T-cell (primary cell): ENCODE data around the gene CELF5. TPM values are rescaled to one million over a fixed set of nuclear protein-coding genes. Genes with fewer than 3 reads are reported as not detected.
"Not testable (repeated sequence)": the region's sequence is repeated elsewhere in the genome, so short reads cannot be mapped to it uniquely, and the experiment has no call there.

Experiments used
- ATAC-seq, 4 experiments: fragments of 200-7000 bp in 3 of 4; fragments of 150-1000 bp in 1 of 4; cut with Tn5 transposase; replicated peaks in 1 of 4; 1 replicate in 3 of 4; 2 replicates in 1 of 4; pipeline ENCODE4 v1.10.0; 2021; ENCODE audit warnings: moderate library complexity in 3 of 4, mild to moderate bottlenecking in 2 of 4, moderate number of reproducible peaks in 1 of 4
- CTCF ChIA-PET, 2 donors: fragments of 300-600 bp; sonication (Branson Sonifier 250); formaldehyde crosslinking; loops; one replicate each; lab custom pipeline; 2022; ENCODE audit warnings: antibody characterized with exemption in 2 of 2; lab: Charles Lee
- POLR2A ChIA-PET, 2 donors: fragments of 300-600 bp; sonication (Branson Sonifier 250); formaldehyde crosslinking; loops; one replicate each; lab custom pipeline; 2022; ENCODE audit warnings: antibody characterized with exemption in 2 of 2; lab: Charles Lee
- DNase-seq, 35 experiments: peaks; one replicate each; pipeline versions ENCODE4 v3.0.0 to v3.0.0-alpha.2; 2013 to 2023
- H3K27ac ChIP-seq: one replicate; pipeline ENCODE4 v1.5.1; 2013; ENCODE audit warnings: low read length
- H3K27me3 ChIP-seq, 2 experiments: replicated peaks in 1 of 2; 1 replicate in 1 of 2; 2 replicates in 1 of 2; pipeline versions ENCODE4 v1.6.1 to v1.7.0; 2013; ENCODE audit warnings: low read length in 1 of 2, mixed read lengths in 1 of 2; ENCODE audit not compliant: control insufficient read depth in 2 of 2, insufficient read depth in 2 of 2; ENCODE audit errors: extremely low read depth in 1 of 2
- H3K36me3 ChIP-seq, 2 donors: 1 replicate in 1 of 2; 2 replicates in 1 of 2; pipeline versions ENCODE4 v1.6.1 to v1.7.0; 2013; ENCODE audit warnings: low read length in 1 of 2; ENCODE audit not compliant: control insufficient read depth in 2 of 2, insufficient read depth in 1 of 2; ENCODE audit errors: extremely low read depth in 1 of 2
- H3K4me1 ChIP-seq, 2 experiments: 1 replicate in 1 of 2; 2 replicates in 1 of 2; pipeline versions ENCODE4 v1.6.1 to v1.7.0; 2013; ENCODE audit warnings: low read length in 2 of 2, mixed read lengths in 1 of 2; ENCODE audit not compliant: insufficient read depth in 2 of 2, control insufficient read depth in 1 of 2; ENCODE audit errors: extremely low read depth in 1 of 2
- H3K4me3 ChIP-seq, 2 donors: 1 replicate in 1 of 2; 2 replicates in 1 of 2; pipeline versions ENCODE4 v1.5.1 to v1.7.0; 2013; ENCODE audit warnings: mild to moderate bottlenecking in 2 of 2, low read length in 1 of 2, moderate library complexity in 1 of 2; ENCODE audit not compliant: control insufficient read depth in 1 of 2; ENCODE audit errors: extremely low read depth in 1 of 2
- H3K9me3 ChIP-seq: 2 replicates; pipeline ENCODE4 v1.7.0; 2013
- H3K27ac Mint-ChIP-seq, 2 donors: one replicate each; pipeline ENCODE4 v1.8.0; 2020 to 2021; ENCODE audit warnings: mild to moderate bottlenecking in 2 of 2, mixed read lengths in 2 of 2
- H3K27me3 Mint-ChIP-seq, 2 donors: one replicate each; pipeline ENCODE4 v1.8.0; 2021 to 2022; ENCODE audit warnings: mixed read lengths in 2 of 2
- H3K36me3 Mint-ChIP-seq: one replicate; pipeline ENCODE4 v1.8.0; 2021; ENCODE audit warnings: mixed read lengths
- H3K4me1 Mint-ChIP-seq, 3 donors: one replicate each; pipeline ENCODE4 v1.8.0; 2020 to 2022; ENCODE audit warnings: mixed read lengths in 3 of 3, mild to moderate bottlenecking in 1 of 3
- H3K4me3 Mint-ChIP-seq, 3 donors: one replicate each; pipeline ENCODE4 v1.8.0; 2020 to 2022; ENCODE audit warnings: mild to moderate bottlenecking in 3 of 3, mixed read lengths in 3 of 3, moderate library complexity in 3 of 3
- H3K9me3 Mint-ChIP-seq, 3 donors: one replicate each; pipeline ENCODE4 v1.8.0; 2020 to 2022; ENCODE audit warnings: mixed read lengths in 3 of 3
- WGBS: methylation state at CpG from one replicate; pipeline ENCODE4 v1.1.5; 2013; ENCODE audit warnings: missing lambda C conversion rate; ENCODE audit not compliant: insufficient coverage; 5-methylcytosine and 5-hydroxymethylcytosine counted together
- total RNA-seq, 35 experiments: library from RNA in 6 of 35; stranded (reverse) in 6 of 35; fragments of 120-200 nt in 1 of 35; gene quantifications; one replicate each; pipeline versions ENCODE4 v1.2.1 to v1.2.4 and lab custom pipeline; 2013 to 2026

The CELF5 gene
- total RNA-seq, 5 donors from 2014 or later (not counting 1 experiment from before 2014, with no cell fraction given): 0.23 to 1.9 (median 0.39) TPM; not detected in 1

GRCh38 chr19:3323658-3324057 is 99.2 kb downstream of the CELF5 start:
- POLR2A ChIA-PET: no interaction called here
- Mint-ChIP-seq H3K27ac (no peak overlapping the region), H3K4me3 (no peak overlapping the region), H3K4me1 (no peaks in the 10 kb centered on the region), H3K27me3 (peaks cover 13 to 22% of the 10 kb centered on the region in 2 donors), H3K9me3 (no peaks in the 10 kb centered on the region), H3K36me3 (no peaks in the 10 kb centered on the region)
- no peak overlapping the region for H3K27ac ChIP-seq
- ATAC-seq: no peak
- peaks cover 0 to 33% of the 10 kb centered on the region in 2 experiments for H3K27me3 ChIP-seq
- DNase-seq: no peak
- CTCF ChIA-PET: interaction anchor here in 1 of 2 donors (0.7 kb wide), 1 partner anchor 105 kb away, joined by 4 read pairs; no protein-coding TSS in a partner anchor
- no CpG with 5 or more reads among the region's 2 CpGs for WGBS
- no peaks in the 10 kb centered on the region for H3K4me1 ChIP-seq
- no peaks in the 10 kb centered on the region for H3K9me3 ChIP-seq
- no peaks in the 10 kb centered on the region for H3K36me3 ChIP-seq
- H3K4me3 ChIP-seq: no peak overlapping the region

GRCh38 chr19:3324405-3324856 is 100.0 kb downstream of the CELF5 start:
- Mint-ChIP-seq H3K36me3 (no peaks in the 10 kb centered on the region), H3K4me3 (no peak overlapping the region), H3K27ac (no peak overlapping the region), H3K4me1 (no peaks in the 10 kb centered on the region), H3K27me3 (peaks cover 11 to 22% of the 10 kb centered on the region in 2 donors), H3K9me3 (no peaks in the 10 kb centered on the region)
- Histone ChIP-seq H3K27ac (no peak overlapping the region), H3K27me3 (peaks cover 0 to 34% of the 10 kb centered on the region in 2 experiments), H3K4me3 (no peak overlapping the region), H3K9me3 (no peaks in the 10 kb centered on the region), H3K36me3 (no peaks in the 10 kb centered on the region), H3K4me1 (no peaks in the 10 kb centered on the region)
- peak in 34 of 35 experiments; percentile 30 to 76 (median 64) for DNase-seq
- 48% methylated on average over 5 of the region's 5 CpGs for WGBS
- ChIA-PET CTCF (interaction anchor here in 1 of 2 donors (0.6 kb wide), 1 partner anchor 102 kb away, joined by 6 read pairs; no protein-coding TSS in a partner anchor), POLR2A (no interaction called here)
- ATAC-seq: peak; percentile 43 to 67 (median 56)

- H3K9me3 Mint-ChIP-seq: no peaks in the 10 kb centered on the region
- 78% methylated on average over 1 of the region's 1 CpG for WGBS
- no peaks in the 10 kb centered on the region for H3K9me3 ChIP-seq
Measured at GRCh38 chr19:3325451-3325850, 101.0 kb downstream of the CELF5 start.

GRCh38 chr19:3328743-3329142 is 104.3 kb downstream of the CELF5 start:
- Histone ChIP-seq H3K4me1 (no peaks in the 10 kb centered on the region), H3K4me3 (no peak overlapping the region), H3K9me3 (no peaks in the 10 kb centered on the region), H3K27ac (no peak overlapping the region), H3K36me3 (no peaks in the 10 kb centered on the region), H3K27me3 (peaks cover 0 to 8% of the 10 kb centered on the region in 2 experiments)
- no CpG with 5 or more reads among the region's 3 CpGs for WGBS
- peaks cover 0 to 8% (median 2%) of the 10 kb centered on the region in 3 donors for H3K4me1 Mint-ChIP-seq
- POLR2A ChIA-PET: no interaction called here
- CTCF ChIA-PET: interaction anchor here in 1 of 2 donors (1.7 kb wide), 1 partner anchor 101 kb away, joined by 5 read pairs; no protein-coding TSS in a partner anchor
- H3K36me3 Mint-ChIP-seq: no peaks in the 10 kb centered on the region
- no peak for DNase-seq
- no peaks in the 10 kb centered on the region for H3K9me3 Mint-ChIP-seq
- no peak for ATAC-seq
- peaks cover 0 to 1% of the 10 kb centered on the region in 2 donors for H3K27me3 Mint-ChIP-seq
- H3K4me3 Mint-ChIP-seq: no peak overlapping the region
- H3K27ac Mint-ChIP-seq: no peak overlapping the region

More at GRCh38 chr19:3325451-3325850, 101.0 kb downstream of the CELF5 start:
- peaks cover 0 to 26% of the 10 kb centered on the region in 2 experiments for H3K27me3 ChIP-seq
- no peak overlapping the region for H3K27ac ChIP-seq
- CTCF ChIA-PET: interaction anchor here (1.6 to 1.7 kb wide), 2 partner anchors 104 to 106 kb away, joined by 4 to 11 read pairs; no protein-coding TSS in a partner anchor
- H3K36me3 Mint-ChIP-seq: no peaks in the 10 kb centered on the region
- no peaks in the 10 kb centered on the region for H3K4me1 Mint-ChIP-seq
- DNase-seq (no peak), ATAC-seq (no peak)
- POLR2A ChIA-PET: no interaction called here
- no peak overlapping the region for H3K27ac Mint-ChIP-seq
- no peaks in the 10 kb centered on the region for H3K4me1 ChIP-seq
- H3K36me3 ChIP-seq: no peaks in the 10 kb centered on the region
- peaks cover 6 to 18% of the 10 kb centered on the region in 2 donors for H3K27me3 Mint-ChIP-seq
- no peak overlapping the region for H3K4me3 ChIP-seq
- H3K4me3 Mint-ChIP-seq: no peak overlapping the region

- Histone ChIP-seq H3K9me3 (no peaks in the 10 kb centered on the region), H3K36me3 (no peaks in the 10 kb centered on the region), H3K4me3 (no peak overlapping the region), H3K27me3 (peaks cover 0 to 9% of the 10 kb centered on the region in 2 experiments), H3K4me1 (no peaks in the 10 kb centered on the region), H3K27ac (no peak overlapping the region)
- H3K27me3 Mint-ChIP-seq: peaks cover 0 to 1% of the 10 kb centered on the region in 2 donors
- CTCF ChIA-PET: interaction anchor here (1.1 to 1.2 kb wide), 2 partner anchors 13 to 99 kb away, joined by 3 read pairs; no protein-coding TSS in a partner anchor
- POLR2A ChIA-PET: no interaction called here
- no peaks in the 10 kb centered on the region for H3K36me3 Mint-ChIP-seq
- H3K4me1 Mint-ChIP-seq: peaks cover 0 to 13% (median 2%) of the 10 kb centered on the region in 3 donors
- no peak overlapping the region for H3K4me3 Mint-ChIP-seq
- no peak overlapping the region for H3K27ac Mint-ChIP-seq
- 81% methylated on average over 8 of the region's 9 CpGs for WGBS
- ATAC-seq: no peak
- no peak for DNase-seq
- no peaks in the 10 kb centered on the region for H3K9me3 Mint-ChIP-seq
Measured at GRCh38 chr19:3330047-3330446, 105.6 kb downstream of the CELF5 start.

- H3K9me3 ChIP-seq, H3K36me3 Mint-ChIP-seq, H3K36me3 ChIP-seq, H3K27ac Mint-ChIP-seq, H3K4me3 ChIP-seq, H3K9me3 Mint-ChIP-seq, H3K27ac ChIP-seq, ATAC-seq, H3K4me3 Mint-ChIP-seq, DNase-seq, POLR2A ChIA-PET, H3K27me3 Mint-ChIP-seq, H3K4me1 ChIP-seq: not testable (repeated sequence)
- 80% methylated on average over 1 of the region's 1 CpG for WGBS
- H3K4me1 Mint-ChIP-seq: peaks cover 0 to 13% (median 3%) of the 10 kb centered on the region in 3 donors
- peaks cover 0 to 16% of the 10 kb centered on the region in 2 experiments for H3K27me3 ChIP-seq
- CTCF ChIA-PET: interaction anchor here in 1 of 2 donors (0.6 kb wide), 1 partner anchor 156 kb away, joined by 11 read pairs; no protein-coding TSS in a partner anchor
Measured at GRCh38 chr19:3332232-3332631, 107.8 kb downstream of the CELF5 start.
